Measurements from ENCODE around the gene TEF. TPM values are rescaled to one million over a fixed set of nuclear protein-coding genes. Genes with fewer than 3 reads are reported as not detected.
A peak's percentile ranks its signal among the peaks of the same experiment; 100 is the strongest.

The TEF gene, protein sequence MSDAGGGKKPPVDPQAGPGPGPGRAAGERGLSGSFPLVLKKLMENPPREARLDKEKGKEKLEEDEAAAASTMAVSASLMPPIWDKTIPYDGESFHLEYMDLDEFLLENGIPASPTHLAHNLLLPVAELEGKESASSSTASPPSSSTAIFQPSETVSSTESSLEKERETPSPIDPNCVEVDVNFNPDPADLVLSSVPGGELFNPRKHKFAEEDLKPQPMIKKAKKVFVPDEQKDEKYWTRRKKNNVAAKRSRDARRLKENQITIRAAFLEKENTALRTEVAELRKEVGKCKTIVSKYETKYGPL
- polyA plus RNA-seq (2013, experiment 1 of 2) = 5.5 TPM
- 7.3 TPM for polyA plus RNA-seq (2013, experiment 2 of 2)

DNA sequence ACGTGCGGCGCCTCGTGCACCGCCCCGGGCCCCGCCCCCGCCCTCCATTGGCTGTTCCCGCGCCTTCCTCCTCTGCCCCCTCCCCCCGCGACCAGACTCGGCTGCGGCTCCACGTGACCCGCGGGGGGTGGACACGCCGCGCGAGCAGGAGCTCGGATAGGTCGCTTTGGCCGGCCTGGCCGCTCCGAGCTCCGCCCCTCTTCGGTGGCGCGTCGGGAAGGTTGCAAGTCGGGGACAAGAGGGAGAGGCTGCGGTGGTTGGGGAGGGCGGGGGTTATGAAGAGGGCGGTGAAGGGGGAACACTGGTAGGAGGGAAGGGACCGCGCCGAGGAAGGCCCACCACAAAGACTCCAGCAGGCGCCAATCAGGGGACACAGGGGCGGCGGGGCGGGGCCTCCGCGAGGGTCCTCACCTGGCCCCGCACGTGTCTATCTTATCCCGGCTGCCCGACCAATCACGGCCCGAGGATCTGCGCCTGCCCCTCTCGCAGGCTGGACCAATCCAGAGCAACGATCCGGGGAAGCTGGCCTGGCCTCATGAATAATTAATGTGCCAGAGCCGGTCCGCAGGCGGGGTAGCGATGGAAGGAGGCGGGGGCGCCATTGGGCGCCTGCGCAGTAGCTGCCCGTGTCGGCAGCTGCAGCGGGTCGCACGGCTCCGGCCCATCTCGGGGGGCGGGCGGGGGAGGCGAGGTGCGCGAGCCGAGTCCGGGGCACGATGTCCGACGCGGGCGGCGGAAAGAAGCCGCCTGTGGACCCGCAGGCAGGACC is at the start of gene TEF:
Gene TEF, plus strand, starts transcription at position 614 of the 769 bp plus-strand sequence. Its CDS starts 103 bp downstream, at position 717.
- H3K9me3 ChIP-seq (ENCODE audit: insufficient read depth, low read depth, low read length) = no peaks in the 10 kb centered on the region
- H3K4me1 ChIP-seq (ENCODE audit: insufficient read depth, low read length) = peaks cover 13% of the 10 kb centered on the region
- under 1% methylated on average over 76 of the region's 84 CpGs for WGBS
- H3K27ac ChIP-seq (ENCODE audit: low read depth, low read length) = peak within 1 kb of the TSS; percentile 96
- H3K9ac ChIP-seq (ENCODE audit: low read depth, low read length) = peak within 1 kb of the TSS; percentile 95
- no peaks in the 10 kb centered on the region for H3K27me3 ChIP-seq (ENCODE audit: insufficient read depth, low read length)
- no peaks in the 10 kb centered on the region for H3K36me3 ChIP-seq (ENCODE audit: insufficient read depth, low read length)
- H3K4me3 ChIP-seq (ENCODE audit: low read length) = peak within 1 kb of the TSS; percentile 83

- Histone ChIP-seq H3K4me3 (ENCODE audit: low read length) (no peak overlapping the region), H3K4me1 (ENCODE audit: insufficient read depth, low read length) (no peaks in the 10 kb centered on the region), H3K9me3 (ENCODE audit: insufficient read depth, low read depth, low read length) (no peaks in the 10 kb centered on the region), H3K27me3 (ENCODE audit: insufficient read depth, low read length) (no peaks in the 10 kb centered on the region), H3K27ac (ENCODE audit: low read depth, low read length) (no peak overlapping the region), H3K9ac (ENCODE audit: low read depth, low read length) (no peak overlapping the region), H3K36me3 (ENCODE audit: insufficient read depth, low read length) (peaks cover 68% of the 10 kb centered on the region)
- WGBS = 95% methylated on average over 15 of the region's 15 CpGs
Measured at GRCh38 chr22:41332217-41332939, 49.4 kb upstream of the TEF start.

DNA sequence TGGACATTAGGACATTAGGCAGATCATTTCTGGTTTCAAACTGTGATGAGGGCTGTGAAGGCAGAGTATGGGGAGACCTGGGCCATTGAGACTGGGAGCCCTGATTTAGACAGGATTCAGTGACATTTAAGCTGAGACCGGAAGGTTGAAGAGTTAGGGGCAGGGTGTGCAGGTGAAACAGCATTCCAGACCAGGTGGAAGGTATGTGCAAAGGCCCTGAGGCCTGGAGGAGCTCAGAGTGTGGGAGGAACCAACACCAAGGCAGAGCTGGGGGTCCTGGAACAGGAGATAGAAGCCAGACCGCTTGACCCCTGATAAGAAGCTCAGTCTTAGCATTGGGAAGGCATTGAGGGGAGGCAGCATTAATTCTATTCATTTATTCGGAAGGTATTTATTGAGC is 47.9 kb upstream of the TEF start:
- Histone ChIP-seq H3K4me3 (ENCODE audit: low read length) (no peak overlapping the region), H3K27me3 (ENCODE audit: insufficient read depth, low read length) (no peaks in the 10 kb centered on the region), H3K9me3 (ENCODE audit: insufficient read depth, low read depth, low read length) (no peaks in the 10 kb centered on the region), H3K4me1 (ENCODE audit: insufficient read depth, low read length) (no peaks in the 10 kb centered on the region), H3K36me3 (ENCODE audit: insufficient read depth, low read length) (peaks cover 54% of the 10 kb centered on the region), H3K27ac (ENCODE audit: low read depth, low read length) (no peak overlapping the region), H3K9ac (ENCODE audit: low read depth, low read length) (no peak overlapping the region)
- WGBS = 89% methylated on average over 3 of the region's 3 CpGs

DNA sequence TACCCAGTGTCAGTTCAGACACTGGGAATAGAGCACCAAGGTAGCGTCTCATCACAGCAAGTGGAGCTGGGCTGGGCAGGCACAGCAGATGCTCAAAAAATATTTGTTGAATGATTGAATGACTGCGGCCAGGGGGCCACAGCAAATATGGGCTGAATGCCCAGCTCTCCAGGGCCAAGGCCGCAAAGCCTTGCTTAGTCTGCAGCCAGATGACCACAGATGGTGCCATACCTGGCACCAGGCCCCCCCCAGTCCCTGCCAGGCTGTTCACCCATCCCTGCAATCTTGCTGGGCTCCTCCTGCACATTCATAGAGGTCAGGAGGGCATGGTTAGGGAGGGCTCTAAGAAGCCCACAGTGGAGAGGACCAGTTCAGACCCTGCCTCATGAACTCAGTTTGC is 47.5 kb upstream of the TEF start:
- Histone ChIP-seq H3K9ac (ENCODE audit: low read depth, low read length) (no peak overlapping the region), H3K4me3 (ENCODE audit: low read length) (no peak overlapping the region), H3K9me3 (ENCODE audit: insufficient read depth, low read depth, low read length) (no peaks in the 10 kb centered on the region), H3K27me3 (ENCODE audit: insufficient read depth, low read length) (no peaks in the 10 kb centered on the region), H3K27ac (ENCODE audit: low read depth, low read length) (no peak overlapping the region), H3K4me1 (ENCODE audit: insufficient read depth, low read length) (no peaks in the 10 kb centered on the region), H3K36me3 (ENCODE audit: insufficient read depth, low read length) (peaks cover 54% of the 10 kb centered on the region)
- WGBS = 96% methylated on average over 3 of the region's 3 CpGs

GRCh38 chr22:41334951-41335635 is 46.6 kb upstream of the TEF start:
- Histone ChIP-seq H3K4me3 (ENCODE audit: low read length) (no peak overlapping the region), H3K27me3 (ENCODE audit: insufficient read depth, low read length) (no peaks in the 10 kb centered on the region), H3K36me3 (ENCODE audit: insufficient read depth, low read length) (peaks cover 50% of the 10 kb centered on the region), H3K4me1 (ENCODE audit: insufficient read depth, low read length) (no peaks in the 10 kb centered on the region), H3K27ac (ENCODE audit: low read depth, low read length) (no peak overlapping the region), H3K9me3 (ENCODE audit: insufficient read depth, low read depth, low read length) (no peaks in the 10 kb centered on the region), H3K9ac (ENCODE audit: low read depth, low read length) (no peak overlapping the region)
- 93% methylated on average over 11 of the region's 11 CpGs for WGBS

- Histone ChIP-seq H3K9ac (ENCODE audit: low read depth, low read length) (no peak overlapping the region), H3K4me3 (ENCODE audit: low read length) (no peak overlapping the region), H3K27me3 (ENCODE audit: insufficient read depth, low read length) (no peaks in the 10 kb centered on the region), H3K4me1 (ENCODE audit: insufficient read depth, low read length) (no peaks in the 10 kb centered on the region), H3K36me3 (ENCODE audit: insufficient read depth, low read length) (peaks cover 55% of the 10 kb centered on the region), H3K27ac (ENCODE audit: low read depth, low read length) (no peak overlapping the region), H3K9me3 (ENCODE audit: insufficient read depth, low read depth, low read length) (no peaks in the 10 kb centered on the region)
- 95% methylated on average over 14 of the region's 14 CpGs for WGBS
Measured at GRCh38 chr22:41338614-41339212, 43.0 kb upstream of the TEF start.

GRCh38 chr22:41339823-41340222 is 41.9 kb upstream of the TEF start:
- Histone ChIP-seq H3K36me3 (ENCODE audit: insufficient read depth, low read length) (peaks cover 55% of the 10 kb centered on the region), H3K4me1 (ENCODE audit: insufficient read depth, low read length) (no peaks in the 10 kb centered on the region), H3K9me3 (ENCODE audit: insufficient read depth, low read depth, low read length) (no peaks in the 10 kb centered on the region), H3K27ac (ENCODE audit: low read depth, low read length) (no peak overlapping the region), H3K4me3 (ENCODE audit: low read length) (no peak overlapping the region), H3K9ac (ENCODE audit: low read depth, low read length) (no peak overlapping the region), H3K27me3 (ENCODE audit: insufficient read depth, low read length) (no peaks in the 10 kb centered on the region)
- WGBS = 95% methylated on average over 18 of the region's 18 CpGs

DNA sequence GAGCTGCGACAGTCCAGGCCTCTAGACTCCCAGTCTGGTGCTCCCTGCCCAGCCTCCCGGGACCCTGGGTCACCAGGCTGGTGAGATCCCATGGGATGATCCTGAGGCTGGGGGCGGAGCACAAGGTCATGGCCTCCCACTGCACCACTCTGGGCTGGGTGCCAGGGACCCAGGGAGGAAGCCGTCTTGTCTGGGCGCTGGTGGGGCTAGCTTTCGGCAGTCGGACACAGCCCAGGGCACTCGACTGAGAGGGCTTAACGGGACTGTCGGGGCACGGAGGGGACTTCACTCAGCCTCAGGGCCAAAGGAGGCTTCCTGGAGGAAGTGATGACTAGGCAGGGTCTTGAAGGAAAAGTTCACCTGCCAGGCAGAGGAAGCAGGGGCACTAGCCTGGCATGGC is 41.4 kb upstream of the TEF start:
- 96% methylated on average over 11 of the region's 11 CpGs for WGBS
- Histone ChIP-seq H3K9me3 (ENCODE audit: insufficient read depth, low read depth, low read length) (no peaks in the 10 kb centered on the region), H3K4me3 (ENCODE audit: low read length) (no peak overlapping the region), H3K4me1 (ENCODE audit: insufficient read depth, low read length) (no peaks in the 10 kb centered on the region), H3K9ac (ENCODE audit: low read depth, low read length) (no peak overlapping the region), H3K27me3 (ENCODE audit: insufficient read depth, low read length) (no peaks in the 10 kb centered on the region), H3K27ac (ENCODE audit: low read depth, low read length) (no peak overlapping the region), H3K36me3 (ENCODE audit: insufficient read depth, low read length) (peaks cover 53% of the 10 kb centered on the region)

DNA sequence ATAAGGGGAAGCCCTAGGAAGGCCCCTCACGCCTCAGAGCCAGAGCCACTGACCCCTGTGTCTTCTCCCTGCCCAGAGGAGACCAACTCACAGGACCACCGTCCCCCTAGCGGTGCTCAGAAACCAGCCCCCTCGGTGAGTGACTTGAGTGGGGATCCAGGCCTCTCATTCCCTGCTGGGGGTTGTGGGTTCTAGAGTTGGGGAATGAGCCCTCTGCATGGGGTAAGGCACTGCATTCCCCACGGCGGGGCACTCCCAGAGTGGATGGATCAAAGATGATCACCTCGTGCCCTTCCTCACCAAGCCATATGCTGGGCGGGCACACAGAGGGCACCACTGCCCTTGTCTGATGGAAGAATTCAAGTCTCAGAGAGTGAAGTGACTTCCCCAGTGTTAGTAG is 40.7 kb upstream of the TEF start:
- Histone ChIP-seq H3K36me3 (ENCODE audit: insufficient read depth, low read length) (peaks cover 54% of the 10 kb centered on the region), H3K4me3 (ENCODE audit: low read length) (no peak overlapping the region), H3K27me3 (ENCODE audit: insufficient read depth, low read length) (no peaks in the 10 kb centered on the region), H3K4me1 (ENCODE audit: insufficient read depth, low read length) (no peaks in the 10 kb centered on the region), H3K27ac (ENCODE audit: low read depth, low read length) (no peak overlapping the region), H3K9ac (ENCODE audit: low read depth, low read length) (no peak overlapping the region), H3K9me3 (ENCODE audit: insufficient read depth, low read depth, low read length) (no peaks in the 10 kb centered on the region)
- WGBS = 97% methylated on average over 8 of the region's 8 CpGs

DNA sequence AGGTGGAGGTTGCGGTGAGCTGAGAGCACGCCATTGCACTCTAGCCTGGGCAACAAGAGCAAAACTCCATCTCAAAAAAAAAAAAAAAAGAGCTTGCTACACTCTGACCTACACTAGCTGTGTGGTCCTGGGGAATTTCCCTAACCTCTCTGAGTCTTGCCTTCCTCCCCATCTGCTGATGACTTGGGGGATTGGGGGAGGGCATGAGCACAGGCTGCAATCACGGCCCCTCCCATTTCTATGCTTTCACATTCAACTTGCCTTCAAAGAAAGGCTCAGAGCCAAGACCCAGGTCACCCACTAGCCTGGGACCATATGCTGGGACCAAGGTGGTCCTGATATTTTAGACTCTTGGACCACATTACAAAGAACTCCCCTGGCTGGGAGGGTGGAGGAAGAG is 39.8 kb upstream of the TEF start:
- Histone ChIP-seq H3K9me3 (ENCODE audit: insufficient read depth, low read depth, low read length) (no peaks in the 10 kb centered on the region), H3K27ac (ENCODE audit: low read depth, low read length) (no peak overlapping the region), H3K4me1 (ENCODE audit: insufficient read depth, low read length) (no peaks in the 10 kb centered on the region), H3K9ac (ENCODE audit: low read depth, low read length) (no peak overlapping the region), H3K4me3 (ENCODE audit: low read length) (no peak overlapping the region), H3K27me3 (ENCODE audit: insufficient read depth, low read length) (no peaks in the 10 kb centered on the region), H3K36me3 (ENCODE audit: insufficient read depth, low read length) (peaks cover 64% of the 10 kb centered on the region)
- 97% methylated on average over 3 of the region's 3 CpGs for WGBS

Measured in HUES64 (cell line).